Umbilical cord (tissue), 2 donors: ENCODE measurements around the gene SYNGR2. TPM values are rescaled to one million over a fixed set of nuclear protein-coding genes. Genes with fewer than 3 reads are reported as not detected.
A peak's percentile ranks its signal among the peaks of the same experiment; 100 is the strongest.

ENCODE experiments used
- DNase-seq: peaks from one replicate; pipeline ENCODE4 v3.0.0-alpha.2; 2015; ENCODE audit warnings: low spot score
- total RNA-seq: library from RNA; depleted of rRNA; stranded (reverse); fragments of >200 nt; gene quantifications from one replicate; pipeline ENCODE4 v1.2.3, GENCODE V29; 2014; ENCODE audit warnings: low replicate concordance; ENCODE audit not compliant: insufficient read depth

Gene SYNGR2
- total RNA-seq = 31.8 TPM

- peak; percentile 67 for DNase-seq
Observed at GRCh38 chr17:78168242-78168902, at the start of gene SYNGR2. SYNGR2 (plus strand) TSS chr17:78168581; CDS start chr17:78168617, 36 bp downstream.

- DNase-seq = no peak
Observed at GRCh38 chr17:78118801-78119241, 49.6 kb upstream of the SYNGR2 start.

- DNase-seq = no peak
Observed at GRCh38 chr17:78120537-78120936, 47.8 kb upstream of the SYNGR2 start.

DNA sequence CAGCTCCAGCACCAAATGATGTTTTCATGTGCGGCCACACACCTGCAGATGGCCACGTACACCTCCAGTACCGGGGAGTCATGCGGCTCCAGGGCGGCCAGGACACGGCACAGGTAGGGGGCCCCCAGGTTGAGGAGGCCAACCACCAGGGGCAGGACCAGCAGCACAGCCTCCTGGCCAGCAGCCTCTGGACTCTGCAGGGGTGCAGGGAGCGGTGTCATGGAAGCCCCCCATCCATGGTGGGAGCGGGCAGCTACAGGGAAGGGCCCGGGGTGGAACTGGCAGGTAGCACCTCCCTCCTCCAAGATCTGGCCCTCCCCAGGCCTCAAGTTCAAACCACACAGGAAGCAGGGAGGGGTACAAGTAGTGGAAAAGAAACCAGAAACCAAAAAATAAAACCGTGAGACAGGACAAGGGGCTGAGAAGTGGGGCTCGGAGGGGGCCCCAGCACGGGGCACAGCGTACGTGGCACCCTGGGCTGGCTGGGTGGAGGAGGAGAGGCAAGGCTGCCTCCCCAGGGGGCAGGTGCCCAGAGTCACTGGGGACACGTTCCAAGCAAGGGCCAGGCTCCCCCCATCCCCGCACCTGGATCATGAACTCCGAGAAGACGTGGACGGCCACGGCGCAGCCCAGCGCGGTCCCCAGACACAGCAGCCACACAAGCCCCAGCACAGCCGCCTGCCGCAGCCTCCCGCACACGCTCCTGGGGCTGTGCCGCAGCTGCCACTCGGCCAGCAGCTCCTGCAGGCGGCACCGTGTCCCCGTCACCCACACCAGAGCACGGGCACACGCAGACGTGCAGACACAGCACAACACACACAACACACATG, 47.2 kb upstream of the SYNGR2 start:
- no peak for DNase-seq

GRCh38 chr17:78121801-78122215, 46.6 kb upstream of the SYNGR2 start:
- no peak for DNase-seq

DNA sequence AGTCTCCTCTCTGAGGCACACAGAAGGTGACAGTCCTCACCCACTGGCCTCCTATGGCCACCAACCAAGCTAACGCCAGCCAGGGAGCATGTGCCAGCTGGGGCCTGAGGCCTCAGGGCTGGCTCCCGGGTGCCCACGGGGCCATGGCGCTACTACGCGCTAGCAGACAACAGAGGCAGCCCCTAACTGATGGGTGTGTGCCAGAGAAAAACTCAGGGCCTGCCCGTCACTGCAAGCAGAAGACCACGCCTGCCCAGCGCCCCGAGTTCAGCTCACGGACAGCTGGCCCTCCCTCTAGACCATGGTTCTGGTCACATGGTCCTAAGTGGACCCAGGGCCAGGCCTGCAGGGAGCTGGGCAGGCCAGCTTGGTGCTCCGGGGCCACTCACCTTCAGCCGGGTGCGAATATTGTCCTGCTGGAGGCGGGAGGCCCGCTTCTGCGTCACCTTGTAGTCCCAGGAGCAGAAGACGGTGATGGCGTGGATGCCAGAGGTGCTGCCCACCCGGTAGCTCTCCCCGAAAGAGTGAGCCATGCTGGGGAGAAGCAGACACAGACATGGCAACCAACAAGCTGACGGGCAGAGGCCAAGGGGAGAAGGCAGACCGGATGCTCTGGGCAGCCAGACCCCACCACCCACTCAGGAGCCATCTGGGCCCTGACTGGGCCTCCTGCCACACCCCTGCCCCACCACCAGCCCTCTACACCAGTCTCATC, 46.0 kb upstream of the SYNGR2 start:
- no peak for DNase-seq

- no peak for DNase-seq
Observed at GRCh38 chr17:78122931-78123249, 45.5 kb upstream of the SYNGR2 start.

DNA sequence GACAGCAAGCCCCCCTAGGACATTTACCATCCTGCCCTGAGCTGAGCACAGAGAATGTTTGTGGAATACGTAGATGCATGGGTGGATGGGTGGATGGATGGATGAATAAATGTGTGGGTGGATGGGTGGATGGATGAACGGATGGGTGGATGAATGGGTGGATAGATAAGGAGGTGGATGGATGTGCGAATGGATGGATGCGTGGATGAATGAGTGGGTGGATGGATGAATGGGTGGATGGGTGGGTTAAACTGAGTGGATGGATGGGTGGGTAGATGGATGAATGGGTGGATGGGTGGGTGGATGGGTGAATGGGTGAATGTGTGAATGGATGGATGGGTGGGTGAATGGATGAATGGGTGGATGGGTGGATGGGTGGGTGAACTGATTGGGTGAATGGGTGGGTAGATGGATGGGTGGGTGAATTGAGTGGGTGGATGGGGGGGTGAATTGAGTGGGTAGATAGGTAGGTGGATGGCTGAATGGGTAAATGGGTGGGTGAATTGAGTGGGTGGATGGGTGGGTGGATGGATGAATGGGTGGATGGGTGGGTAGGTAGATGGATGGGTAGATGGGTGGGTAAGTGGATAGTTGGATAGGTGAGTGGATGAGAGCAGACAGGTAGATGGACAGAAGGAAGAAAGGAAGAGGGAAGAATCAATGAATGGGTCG, 45.0 kb upstream of the SYNGR2 start:
- DNase-seq = no peak

GRCh38 chr17:78124081-78124835, 44.1 kb upstream of the SYNGR2 start:
- no peak for DNase-seq

GRCh38 chr17:78124836-78125137, 43.6 kb upstream of the SYNGR2 start:
- DNase-seq = no peak

GRCh38 chr17:78125138-78125913, 43.1 kb upstream of the SYNGR2 start:
- no peak for DNase-seq

DNA sequence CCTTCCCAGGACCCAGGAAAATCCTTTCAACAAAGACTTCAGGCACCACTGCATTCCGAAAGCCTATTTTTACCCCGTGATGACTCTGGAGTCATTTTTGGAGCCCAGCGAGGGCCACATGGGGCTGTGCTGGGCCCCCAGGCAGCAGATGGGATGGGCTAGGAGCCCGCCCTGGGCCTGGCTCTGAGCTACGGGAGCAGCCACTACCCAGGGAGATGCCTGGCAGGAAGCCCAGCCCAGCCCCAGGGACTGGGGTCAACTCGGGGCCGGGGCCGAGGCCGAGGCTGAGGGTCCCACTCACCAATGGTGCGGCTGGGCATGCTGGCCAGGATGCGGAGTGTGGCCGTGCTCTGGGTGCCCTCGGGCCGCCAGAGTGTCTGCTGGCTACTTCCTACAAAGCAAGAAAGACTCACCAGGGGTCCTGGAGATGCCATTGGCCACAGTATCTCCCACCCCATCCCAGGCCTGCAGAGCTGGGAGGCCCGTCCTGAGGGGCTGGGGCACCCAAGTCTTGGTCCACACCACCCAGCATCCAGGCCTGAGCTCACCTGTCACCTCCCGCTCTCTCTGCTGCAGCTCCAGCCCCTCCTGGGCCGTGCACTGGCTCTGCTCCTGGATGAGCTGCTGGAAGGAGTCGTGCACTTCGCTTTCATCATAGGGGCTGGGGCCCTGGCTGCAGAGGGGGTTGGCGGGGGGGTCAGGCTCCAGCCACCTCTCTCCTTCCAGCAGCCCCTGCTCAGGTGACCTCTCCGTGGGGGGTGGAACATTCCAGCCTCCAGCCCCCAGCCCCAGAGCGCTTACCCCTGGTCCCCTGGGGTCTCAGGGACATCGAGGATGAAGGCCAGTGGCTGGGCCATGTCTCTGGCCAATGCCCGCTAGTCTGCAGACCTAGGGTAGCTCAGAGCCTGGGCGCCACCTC, 42.1 kb upstream of the SYNGR2 start:
- DNase-seq = no peak

- DNase-seq = no peak
Observed at GRCh38 chr17:78126895-78127238, 41.5 kb upstream of the SYNGR2 start.

DNA sequence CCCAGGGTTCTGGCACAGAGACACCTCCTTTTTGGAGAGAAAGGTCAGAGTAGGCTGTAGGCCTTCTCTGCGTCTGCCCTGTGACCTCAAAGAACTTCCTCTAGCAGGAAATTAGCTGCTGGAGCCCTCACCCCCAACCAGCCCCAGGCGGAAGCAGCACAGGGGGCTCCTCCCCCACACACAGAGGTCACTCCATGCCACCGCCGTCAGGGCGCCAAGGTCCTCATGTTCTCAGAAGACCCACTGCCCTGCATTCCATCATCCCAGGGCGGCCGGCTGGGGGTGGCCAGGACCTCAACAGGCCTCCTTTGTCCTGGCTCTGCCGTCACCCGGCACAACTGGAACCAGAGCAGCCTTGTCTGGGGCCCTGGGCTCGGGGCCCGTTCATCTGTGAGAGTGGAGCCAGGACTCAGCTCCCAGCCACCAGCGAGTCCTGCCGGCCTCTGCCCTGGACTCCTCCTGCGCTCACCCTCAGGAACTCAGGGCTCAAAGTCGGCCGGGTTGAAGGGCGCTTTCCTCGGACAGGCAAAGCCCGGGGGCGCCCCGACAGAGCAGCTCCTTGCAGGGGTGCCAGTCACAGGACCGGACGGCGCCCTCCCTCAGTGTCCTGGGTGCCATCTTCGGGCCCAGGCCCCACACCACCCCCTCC, 41.0 kb upstream of the SYNGR2 start:
- no peak for DNase-seq

- peak; percentile 41 for DNase-seq
Observed at GRCh38 chr17:78127888-78128550, 40.4 kb upstream of the SYNGR2 start.

- peak; percentile 42 for DNase-seq
Observed at GRCh38 chr17:78128551-78129350, 39.6 kb upstream of the SYNGR2 start, which contains the start of gene TMC6. TMC6 (minus strand) TSS chr17:78128755; CDS start chr17:78126832, 1,923 bp downstream.

DNA sequence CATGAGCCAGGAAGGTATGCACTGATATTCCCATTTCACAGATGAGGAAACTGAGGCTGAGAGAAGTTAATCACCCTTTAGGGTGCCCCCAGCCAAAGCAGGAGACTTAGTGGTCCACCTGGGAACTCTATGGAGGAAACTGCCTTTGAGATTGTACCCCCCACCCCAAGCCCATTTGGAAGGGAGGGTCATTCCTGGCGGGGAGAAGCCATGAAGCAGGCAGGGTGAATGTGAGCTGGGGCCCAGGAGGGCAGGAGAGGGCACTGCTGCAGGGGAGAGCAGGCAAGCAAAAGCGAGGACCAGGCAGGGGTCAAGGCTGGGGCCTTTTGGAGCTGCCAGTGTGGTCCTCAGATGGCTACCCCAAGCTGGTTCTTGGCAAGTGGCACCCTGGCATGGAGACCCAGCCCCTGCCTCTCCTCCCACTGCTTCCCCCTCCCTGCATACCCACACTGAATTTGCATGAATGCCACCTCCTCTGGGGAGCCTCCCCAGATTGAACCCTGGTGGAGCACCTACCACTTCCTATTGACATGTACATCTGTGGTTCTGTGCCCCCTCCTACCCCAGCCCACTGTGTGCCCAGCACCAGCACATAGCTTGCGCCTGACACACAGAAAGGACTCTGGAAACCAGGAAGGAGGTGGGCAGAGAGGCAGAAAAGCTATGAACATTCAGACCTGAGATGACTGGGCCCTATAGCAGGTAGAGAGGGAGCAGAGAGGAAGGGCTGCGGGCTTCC, 38.9 kb upstream of the SYNGR2 start:
- no peak for DNase-seq
